NCI-H1930 (cell line): ENCODE results near the gene IL1RAP.
"Not testable (repeated sequence)": the region's sequence is repeated elsewhere in the genome, so short reads cannot be mapped to it uniquely, and the experiment has no call there.

Experiments used
- DNase-seq, 2 experiments: peaks; one replicate each; lab custom pipeline; 2025; lab: John Stamatoyannopoulos, UW

IL1RAP gene

DNA sequence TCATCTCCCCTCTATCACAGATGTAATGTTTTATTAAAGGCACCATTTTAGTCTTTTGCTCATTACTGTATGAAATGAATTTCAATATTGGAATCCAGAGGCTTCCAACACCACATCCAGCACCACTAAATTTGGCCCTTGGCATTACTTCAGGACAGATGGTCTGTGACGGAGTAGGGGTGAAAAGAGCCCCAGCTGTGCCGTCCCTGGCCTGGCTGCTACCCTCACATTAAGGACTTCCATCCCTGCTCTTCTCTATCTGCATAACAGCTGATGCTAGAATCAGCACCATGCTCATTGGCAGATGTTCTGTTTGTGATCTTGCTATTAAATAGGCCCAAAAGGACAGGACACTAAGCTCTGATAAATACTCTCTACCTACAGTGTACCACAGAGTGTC, 152.9 kb downstream of the IL1RAP start:
- no peak for DNase-seq

DNA sequence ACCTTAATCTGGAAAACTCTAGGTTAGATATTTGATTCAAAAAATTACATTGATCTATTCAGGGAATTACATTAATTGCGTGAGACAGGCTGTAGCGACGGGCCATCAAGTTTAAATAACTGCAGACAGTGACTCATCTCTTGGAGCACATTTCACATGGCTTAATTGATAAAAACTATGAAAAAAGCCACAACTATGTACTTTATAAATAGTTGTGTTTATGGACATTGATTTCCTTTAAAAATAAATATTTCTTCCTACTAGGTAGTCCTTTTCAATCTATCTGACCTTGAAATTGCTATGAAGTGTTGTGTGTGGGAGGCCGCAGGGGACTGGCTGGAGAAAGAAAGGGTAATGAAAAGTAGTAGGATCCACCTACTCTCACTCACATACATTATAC, 157.8 kb downstream of the IL1RAP start:
- DNase-seq: no peak

DNA sequence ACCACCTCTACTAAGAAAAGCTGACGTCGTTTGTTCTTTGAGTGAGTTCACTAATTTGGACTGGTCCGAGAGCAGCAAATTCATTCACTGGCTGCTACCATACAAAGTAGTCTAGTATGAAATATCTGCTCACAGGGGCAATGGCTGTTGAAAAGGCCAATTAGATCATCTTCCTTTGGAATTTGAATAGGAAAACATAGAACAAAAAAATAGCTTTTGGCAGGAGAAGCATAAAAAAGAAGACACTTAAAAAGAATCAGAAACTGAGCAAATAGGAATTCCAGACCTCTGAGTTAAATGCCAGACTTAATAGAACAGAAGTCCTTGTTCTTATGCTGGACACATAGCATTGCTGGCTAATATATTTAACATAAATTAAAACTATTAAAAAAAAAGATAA, 159.3 kb downstream of the IL1RAP start:
- DNase-seq: no peak

DNA sequence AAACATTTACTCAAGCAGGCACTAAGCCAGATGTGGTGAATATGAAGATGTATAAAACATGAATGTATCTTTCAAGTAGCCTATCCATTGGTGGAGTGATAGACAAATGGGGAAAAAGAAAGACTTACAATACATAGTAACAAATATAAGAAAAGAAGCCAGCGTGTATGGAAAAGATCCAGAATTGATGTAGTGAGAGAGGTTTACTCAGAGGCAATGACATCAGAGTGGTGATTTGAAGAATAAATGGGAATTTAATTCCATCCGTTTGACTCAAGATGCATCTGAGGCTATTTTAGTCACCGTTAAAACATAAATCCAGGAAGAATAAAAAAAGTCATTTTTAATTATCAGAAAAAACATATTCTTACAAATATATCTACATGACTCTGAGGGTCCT, 162.6 kb downstream of the IL1RAP start:
- no peak for DNase-seq

DNA sequence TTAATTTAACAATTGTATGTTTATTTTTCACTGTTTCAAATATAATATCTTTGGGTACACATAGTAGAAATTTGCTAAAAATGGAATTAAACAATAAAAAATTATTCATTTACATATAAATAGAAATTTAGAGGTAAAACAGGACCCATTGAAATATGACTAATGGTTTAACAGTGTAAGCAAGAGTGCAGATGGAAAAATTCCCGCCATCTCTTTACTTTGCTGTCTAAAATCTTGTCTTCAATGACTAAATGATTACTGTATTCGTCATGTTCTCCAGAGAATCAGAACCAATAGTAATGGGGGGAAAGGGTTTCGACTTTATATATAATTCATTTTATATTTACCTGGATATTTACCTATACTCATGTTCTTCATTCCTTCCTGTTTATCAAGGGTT, 163.1 kb downstream of the IL1RAP start:
- DNase-seq: no peak

DNA sequence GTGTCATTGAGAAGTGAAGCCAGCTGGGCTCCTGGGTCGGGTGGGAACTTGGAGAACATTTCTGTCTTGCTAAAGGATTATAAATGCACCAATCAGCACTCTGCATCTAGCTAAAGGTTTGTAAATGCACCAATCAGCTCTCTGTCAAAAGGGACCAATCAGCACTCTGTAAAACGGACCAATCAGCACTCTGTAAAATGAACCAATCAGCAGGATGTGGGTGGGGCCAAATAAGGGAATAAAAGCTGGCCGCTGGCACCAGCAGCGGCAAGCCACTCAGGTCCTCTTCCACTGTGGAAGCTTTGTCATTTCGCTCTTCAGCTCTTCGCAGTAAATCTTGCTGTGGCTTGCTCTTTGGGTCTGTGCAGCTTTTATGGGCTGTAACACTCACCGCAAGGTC, 164.0 kb downstream of the IL1RAP start:
- DNase-seq: not testable (repeated sequence)

DNA sequence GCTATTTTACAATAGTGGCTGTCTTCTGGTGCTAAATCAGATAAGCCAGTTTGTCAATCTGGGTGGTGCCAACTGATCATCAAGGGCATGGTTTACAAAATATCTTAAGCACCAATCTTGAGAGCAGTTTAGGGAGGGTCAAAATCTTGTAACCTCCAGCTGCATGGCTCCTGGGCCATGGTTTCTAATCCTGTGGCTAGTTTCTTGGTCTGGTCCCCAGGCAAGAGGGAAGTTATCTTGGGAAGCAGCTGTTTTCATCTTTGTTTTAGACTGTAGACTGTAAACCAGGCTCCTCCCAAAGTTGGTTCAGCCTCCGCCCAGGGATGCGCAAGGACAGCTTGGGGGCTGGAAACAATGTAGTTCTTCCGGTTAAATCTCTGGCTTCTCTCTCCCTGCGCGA, 166.8 kb downstream of the IL1RAP start:
- DNase-seq: no peak

DNA sequence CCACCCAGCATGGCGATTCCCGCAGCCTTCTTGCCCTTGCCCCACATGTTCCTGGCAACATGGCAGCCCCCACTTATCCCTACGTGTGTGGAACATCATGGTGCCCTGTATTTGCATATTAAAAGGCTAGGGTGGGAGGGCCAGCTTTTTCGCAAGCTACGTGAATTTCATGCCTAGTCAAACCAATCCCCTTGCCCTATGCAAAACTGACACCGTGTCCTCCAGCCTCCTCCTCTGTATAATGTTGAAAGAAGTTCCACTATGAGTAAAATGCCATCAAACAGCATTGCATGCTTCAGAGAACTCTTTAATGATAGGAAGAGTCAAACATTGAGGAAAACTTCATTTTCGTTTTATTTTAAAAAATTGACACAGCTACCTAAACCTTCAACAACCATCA, 170.9 kb downstream of the IL1RAP start:
- no peak for DNase-seq

DNA sequence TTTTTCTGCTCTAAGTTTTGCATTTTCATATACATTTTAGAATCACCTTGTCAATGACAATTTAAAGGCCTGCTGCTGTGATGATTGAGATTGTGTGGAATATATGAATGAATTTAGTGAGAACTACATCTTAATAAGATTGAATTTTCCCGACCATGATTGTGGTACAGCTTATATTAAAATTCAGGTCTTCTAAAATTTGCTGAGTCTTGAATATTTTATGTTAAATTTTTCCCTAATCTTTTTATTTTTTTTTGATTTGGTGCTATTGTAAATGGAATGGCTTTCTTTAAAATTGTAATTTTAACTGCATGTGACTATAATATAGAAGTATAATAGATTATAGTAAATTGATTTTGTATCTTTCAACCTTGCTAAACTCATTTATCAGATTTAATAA, 172.1 kb downstream of the IL1RAP start:
- DNase-seq: no peak

DNA sequence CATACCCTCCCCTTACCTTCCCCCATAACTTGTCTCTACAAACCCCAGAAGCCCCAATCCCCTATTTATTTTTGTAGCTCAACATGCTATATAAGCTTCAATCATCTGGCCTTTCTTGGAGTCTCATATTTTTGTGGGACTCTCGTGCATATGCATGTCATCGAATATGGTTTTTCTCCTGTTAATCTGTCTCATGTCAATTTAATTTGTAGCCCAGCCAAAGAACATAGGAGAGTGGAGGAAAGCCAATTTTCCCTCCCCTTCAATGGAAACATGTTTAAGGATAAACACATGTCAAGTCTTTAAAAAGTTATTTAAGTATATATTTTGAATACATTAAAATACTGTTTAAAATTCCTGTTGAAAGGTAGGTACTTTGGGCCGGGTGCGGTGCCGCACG, 176.4 kb downstream of the IL1RAP start:
- DNase-seq: no peak

DNA sequence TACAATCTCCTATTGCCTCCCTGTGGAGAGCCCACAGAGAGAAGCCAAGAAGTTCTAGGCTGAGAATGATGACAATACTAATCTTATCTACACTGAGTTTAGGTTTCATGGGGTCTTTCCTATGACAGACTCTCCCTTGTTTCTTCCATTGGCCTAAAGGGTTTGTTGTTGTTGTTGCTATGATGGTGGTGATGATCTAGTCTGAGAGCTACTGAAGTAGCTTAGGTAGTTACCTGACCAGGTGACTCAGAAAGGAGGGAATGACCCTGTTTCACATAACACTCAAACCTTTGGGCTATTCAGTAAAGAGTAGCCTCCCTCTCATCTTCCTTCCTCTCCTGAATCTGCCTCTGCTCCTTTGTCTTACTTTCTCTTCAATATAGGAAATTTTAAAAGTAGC, 178.4 kb downstream of the IL1RAP start:
- DNase-seq: no peak

DNA sequence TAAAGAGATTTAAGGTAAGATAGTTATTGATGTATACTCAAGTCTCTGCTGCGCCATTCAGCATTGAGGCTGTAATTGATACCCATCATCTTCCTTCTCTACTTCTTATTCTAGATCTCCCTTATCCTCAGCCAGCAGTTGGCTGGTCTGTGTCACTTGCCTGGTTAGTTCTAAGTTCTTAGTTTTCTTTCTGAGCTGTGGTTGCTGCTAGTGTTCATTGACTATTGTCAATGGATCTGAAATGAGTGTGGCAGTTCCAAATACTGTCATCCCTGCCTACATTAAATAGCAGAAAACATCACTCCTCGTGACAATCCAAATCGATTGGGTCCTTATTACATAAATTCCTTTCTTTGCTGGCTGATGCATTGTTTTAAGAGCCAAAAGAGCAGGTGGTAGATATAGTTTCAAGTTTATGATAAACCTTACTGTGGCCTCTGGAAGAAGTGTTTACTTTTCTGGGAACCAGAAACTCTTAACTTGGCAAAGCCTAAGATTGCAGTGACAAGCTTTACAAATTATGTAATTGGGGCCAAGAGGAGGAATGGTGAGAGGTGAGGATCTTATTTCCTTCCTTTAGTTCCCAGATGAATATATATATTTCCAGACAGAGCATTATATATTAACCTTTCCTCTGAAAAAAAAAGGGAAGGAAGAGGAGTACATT, 180.6 kb downstream of the IL1RAP start:
- no peak for DNase-seq

DNA sequence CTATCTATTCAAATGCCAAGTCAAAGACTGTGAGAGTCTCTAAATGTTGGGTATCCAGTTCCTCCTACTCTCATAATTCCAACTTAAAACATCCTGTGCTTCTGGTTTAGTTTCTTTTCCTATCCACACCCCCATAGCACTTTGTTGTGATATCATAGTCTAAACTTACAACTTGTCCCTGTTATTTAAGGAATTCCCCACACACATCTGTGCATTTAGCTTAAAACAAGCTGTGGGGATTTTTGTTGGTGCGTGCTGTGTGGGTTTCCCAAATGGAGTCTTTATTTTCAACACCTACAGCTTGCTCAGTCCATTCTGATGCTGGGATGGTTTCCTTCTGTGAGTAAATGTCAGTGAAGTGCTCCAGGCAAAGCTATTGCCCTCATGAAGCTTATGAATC, 181.3 kb downstream of the IL1RAP start:
- no peak for DNase-seq

DNA sequence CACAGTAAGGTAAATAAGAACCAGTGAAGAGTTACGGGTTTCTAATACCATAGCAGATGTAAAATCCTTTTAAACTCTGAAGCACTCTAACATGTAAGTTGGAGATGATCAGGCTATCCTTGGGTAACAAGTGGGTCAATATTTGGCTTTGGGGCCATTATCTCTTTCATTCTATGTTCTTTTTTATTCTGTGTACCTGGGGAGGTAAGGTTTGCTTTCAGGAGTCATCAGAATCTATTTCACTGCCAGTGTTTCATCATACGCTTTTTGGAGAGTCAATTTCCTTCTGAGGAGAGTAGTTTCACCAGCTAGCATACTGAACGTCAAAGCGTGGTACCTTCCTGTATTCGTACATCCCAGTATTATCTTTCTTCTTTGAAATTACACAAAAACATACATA, 182.1 kb downstream of the IL1RAP start:
- DNase-seq: peak in 1 of 2 experiments; percentile 10

DNA sequence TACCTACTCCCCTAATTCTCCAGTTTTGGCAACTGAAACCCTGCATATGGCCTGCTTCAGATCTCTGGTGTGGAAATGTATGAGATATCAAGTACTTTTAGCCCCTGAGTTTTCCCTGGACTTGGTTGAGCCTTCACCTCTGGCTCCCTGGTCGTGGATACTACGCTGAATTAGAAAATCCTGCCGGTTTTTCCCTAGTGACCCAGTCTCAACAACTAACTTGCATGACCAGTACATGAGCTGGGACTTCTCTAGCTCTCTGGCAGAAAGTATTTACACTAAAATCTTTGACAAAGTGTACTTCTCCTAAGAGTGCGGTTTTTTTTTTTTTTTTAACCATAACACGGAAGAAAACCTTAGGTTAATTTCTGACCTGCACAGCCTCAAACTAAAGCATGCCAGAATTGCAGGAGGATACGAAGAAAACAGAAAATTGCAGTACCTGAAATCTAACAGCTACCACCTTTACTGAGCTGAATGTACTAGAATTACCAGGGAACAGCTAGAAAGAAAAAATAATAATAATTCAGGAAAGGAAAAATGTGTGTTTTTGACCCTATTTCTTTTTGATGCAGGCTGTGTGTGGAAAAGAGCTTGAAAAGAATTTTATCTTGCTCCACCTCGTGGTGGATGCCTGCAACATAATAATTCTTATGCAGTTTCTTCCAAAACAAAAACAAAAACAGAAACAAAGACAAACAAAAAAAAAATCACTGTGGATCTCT, 183.1 kb downstream of the IL1RAP start:
- peak in 1 of 2 experiments; percentile 15 for DNase-seq

DNA sequence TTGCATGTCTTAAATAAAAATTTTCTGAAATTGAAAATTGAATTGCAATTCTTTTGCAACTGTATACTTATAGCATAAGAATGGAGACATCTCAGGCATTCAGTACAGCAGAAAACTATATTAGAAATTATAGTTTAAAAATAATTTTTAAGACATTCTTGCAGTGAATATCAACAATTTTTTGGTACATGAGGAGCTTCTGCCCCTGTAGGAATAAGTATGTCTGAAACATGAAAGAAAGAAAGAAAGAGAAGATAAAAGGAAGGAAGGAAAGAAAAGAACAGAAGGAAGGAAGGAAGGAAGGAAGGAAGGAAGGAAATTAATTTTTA, 183.6 kb downstream of the IL1RAP start:
- DNase-seq: no peak

DNA sequence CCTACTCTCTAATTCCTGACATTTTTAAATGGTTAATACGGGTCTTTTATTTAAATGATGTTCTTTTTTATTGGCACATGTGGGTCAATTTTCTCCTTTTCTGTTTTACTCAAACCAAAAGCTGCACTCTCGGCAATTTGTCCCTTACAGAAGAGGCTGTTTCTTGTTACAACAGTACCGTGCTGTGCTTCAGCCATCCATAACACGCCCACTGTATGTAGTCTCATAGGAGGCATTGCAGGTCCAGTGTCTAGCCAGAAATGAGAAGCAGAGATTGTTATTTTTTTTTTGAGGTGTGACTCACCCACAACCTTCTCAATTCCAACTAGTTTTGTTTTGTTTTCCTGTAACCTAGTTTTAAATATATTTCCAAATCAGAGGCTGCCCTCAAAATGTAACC, 184.0 kb downstream of the IL1RAP start:
- DNase-seq: no peak

DNA sequence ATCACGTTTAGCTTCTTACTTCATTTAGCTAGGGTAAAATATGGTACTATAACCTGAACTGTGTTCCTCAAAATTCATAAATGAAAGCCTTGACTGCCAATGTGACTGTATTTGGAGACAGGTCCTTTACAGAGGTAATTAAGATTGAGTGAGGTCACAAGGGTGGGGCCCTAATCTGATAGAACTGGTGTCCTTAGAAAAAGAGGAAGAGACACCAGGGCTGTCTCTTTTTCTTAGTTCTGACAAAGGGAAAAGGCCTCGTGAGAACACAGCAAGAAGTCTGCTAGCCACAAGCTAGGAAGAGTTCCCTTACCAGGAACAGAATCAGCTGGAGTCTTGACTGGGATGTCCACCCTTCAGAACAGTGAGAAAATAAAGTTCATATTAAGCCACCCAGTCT, 185.9 kb downstream of the IL1RAP start:
- DNase-seq: no peak

DNA sequence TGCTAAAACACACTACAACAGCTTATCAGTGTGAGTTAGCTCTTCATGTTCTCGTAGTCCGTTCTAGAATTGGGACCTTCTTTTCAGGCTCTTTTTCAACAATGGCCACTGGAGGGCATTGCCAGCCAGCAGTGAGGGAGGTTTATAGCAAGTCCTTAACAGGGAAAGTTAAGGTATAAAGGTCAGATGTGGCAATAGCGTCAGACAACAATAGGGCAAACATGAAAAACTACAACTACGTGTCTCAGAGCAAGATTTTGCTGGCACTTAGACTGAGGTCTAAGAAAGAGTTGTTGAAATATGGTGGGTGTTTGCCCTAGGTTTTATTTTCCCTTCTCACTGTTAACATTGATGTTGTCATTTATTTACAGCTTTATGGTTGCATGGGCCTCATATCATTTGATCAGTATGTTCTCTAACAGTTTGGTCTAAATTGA, 187.2 kb downstream of the IL1RAP start:
- DNase-seq: no peak

DNA sequence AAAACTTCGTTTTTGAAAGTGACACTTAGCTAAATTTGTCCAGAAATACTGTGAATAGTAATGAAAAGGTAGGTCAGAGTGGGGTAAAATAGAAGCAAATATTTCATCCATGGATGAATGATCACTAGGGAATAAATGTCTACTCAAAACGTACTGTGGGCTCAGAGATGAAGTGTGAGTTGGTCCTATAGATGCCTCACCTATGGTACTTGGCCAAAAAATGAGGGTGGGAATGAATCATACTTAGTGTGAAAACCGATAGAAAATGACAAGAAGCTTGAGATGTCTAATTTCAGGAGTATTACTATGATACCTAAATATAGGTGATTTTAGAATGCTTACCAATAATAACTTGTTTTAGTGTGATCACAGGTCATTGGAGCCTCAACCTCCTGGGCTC, 192.7 kb downstream of the IL1RAP start:
- no peak for DNase-seq
